Pulmonary artery endothelial cell (primary cell): ENCODE results near the gene FKBP11. TPM values are rescaled to one million over a fixed set of nuclear protein-coding genes. Genes with fewer than 3 reads are reported as not detected.
A peak's percentile ranks its signal among the peaks of the same experiment; 100 is the strongest.

Experiments used
- DNase-seq: peaks from one replicate; pipeline ENCODE4 v3.0.0-alpha.2; 2011; ENCODE audit warnings: low read depth, low spot score
- total RNA-seq: library from RNA; depleted of rRNA; stranded (reverse); fragments of >200 nt; gene quantifications from 2 replicates; pipeline ENCODE4 v1.2.3, GENCODE V29; 2014

The FKBP11 gene
- total RNA-seq, 1 donor from 2014 or later, result 20.6 TPM

GRCh38 chr12:48956279-48957140 is 31.2 kb upstream of the FKBP11 start:
- peak; percentile 90 for DNase-seq

- no peak for DNase-seq
Measured at GRCh38 chr12:48954841-48955501, 29.7 kb upstream of the FKBP11 start.

- DNase-seq, result no peak
Measured at GRCh38 chr12:48954061-48954460, 28.8 kb upstream of the FKBP11 start.

GRCh38 chr12:48952691-48953090 is 27.4 kb upstream of the FKBP11 start:
- no peak for DNase-seq

- no peak for DNase-seq
Measured at GRCh38 chr12:48947727-48948126, 22.4 kb upstream of the FKBP11 start.

GRCh38 chr12:48946943-48947342 is 21.7 kb upstream of the FKBP11 start:
- DNase-seq, result no peak

GRCh38 chr12:48946205-48946604 is 20.9 kb upstream of the FKBP11 start:
- DNase-seq, result no peak

GRCh38 chr12:48943221-48943620 is 17.9 kb upstream of the FKBP11 start:
- DNase-seq, result no peak

GRCh38 chr12:48940181-48940580 is 14.9 kb upstream of the FKBP11 start:
- DNase-seq, result no peak

- DNase-seq, result no peak
Measured at GRCh38 chr12:48938805-48939204, 13.5 kb upstream of the FKBP11 start.

- no peak for DNase-seq
Measured at GRCh38 chr12:48937170-48937569, 11.9 kb upstream of the FKBP11 start.

- DNase-seq, result no peak
Measured at GRCh38 chr12:48936379-48936979, 11.2 kb upstream of the FKBP11 start.

GRCh38 chr12:48934312-48934706 is 9.0 kb upstream of the FKBP11 start:
- DNase-seq, result no peak

- no peak for DNase-seq
Measured at GRCh38 chr12:48933664-48934311, 8.5 kb upstream of the FKBP11 start.

GRCh38 chr12:48932878-48933277 is 7.6 kb upstream of the FKBP11 start:
- no peak for DNase-seq

GRCh38 chr12:48930475-48930874 is 5.2 kb upstream of the FKBP11 start:
- no peak for DNase-seq

- no peak for DNase-seq
Measured at GRCh38 chr12:48929551-48929950, 4.3 kb upstream of the FKBP11 start.

GRCh38 chr12:48927261-48927660 is 2.0 kb upstream of the FKBP11 start:
- DNase-seq, result no peak

- peak; percentile 7 for DNase-seq
Measured at GRCh38 chr12:48924617-48925303, 532 bp downstream of the FKBP11 start.

GRCh38 chr12:48923117-48923516 is 2.2 kb downstream of the FKBP11 start:
- DNase-seq, result no peak

- DNase-seq, result no peak
Measured at GRCh38 chr12:48917857-48918537, 7.3 kb downstream of the FKBP11 start.
